ENCODE results near the gene CORO2B.

GRCh38 chr15:68717951-68718350 lies 139.2 kb downstream of the CORO2B start:
- no peak for TF ChIP-seq CTCF (conservative IDR thresholded peaks at IDR 0.05; ENCODE audit: low read depth in 2 of 2)
- TF ChIP-seq POLR2AphosphoS5 (IDR thresholded peaks at IDR 0.05; ENCODE audit: low read depth), result no peak
- no peak for TF ChIP-seq EZH2phosphoT487 (IDR thresholded peaks at IDR 0.05; ENCODE audit: unreplicated experiment)

Measured in GM23338 (cell line).